ENCODE measurements around the gene RRP1B.

RRP1B gene

GRCh38 chr21:43644071-43644470 is 15.3 kb upstream of the RRP1B start:
- Histone ChIP-seq H2AK5ac (ENCODE audit: low read length) (no peak overlapping the region), H2BK120ac (ENCODE audit: low read depth, low read length) (no peak overlapping the region), H3K27ac (ENCODE audit: low read depth, low read length) (no peak overlapping the region), H4K5ac (ENCODE audit: low read length) (no peak overlapping the region), H3K36me3 (ENCODE audit: control insufficient read depth, insufficient read depth, low read length) (no peaks in the 10 kb centered on the region), H3K79me2 (ENCODE audit: control insufficient read depth, insufficient read depth, low read length) (no peaks in the 10 kb centered on the region), H3K4me2 (ENCODE audit: low read length) (no peak overlapping the region), H3K79me1 (ENCODE audit: low read length) (no peaks in the 10 kb centered on the region), H3K27me3 (ENCODE audit: insufficient read depth, low read length, poor library complexity) (no peaks in the 10 kb centered on the region), H3K4ac (ENCODE audit: low read depth, low read length) (no peak overlapping the region), H4K8ac (ENCODE audit: low read depth, low read length) (no peak overlapping the region), H2BK15ac (replicated peaks; ENCODE audit: low read depth) (no peak overlapping the region), H3K9ac (ENCODE audit: low read length) (no peak overlapping the region), H3K18ac (ENCODE audit: low read length) (no peak overlapping the region), H3K56ac (ENCODE audit: low read length) (no peak overlapping the region), H3K4me3 (ENCODE audit: low read length) (no peak overlapping the region), H3K23ac (ENCODE audit: low read length) (no peak overlapping the region), H3K4me1 (ENCODE audit: control insufficient read depth, low read depth, low read length) (no peaks in the 10 kb centered on the region), H2BK5ac (ENCODE audit: low read length) (no peak overlapping the region)
- DNase-seq = no peak
- no CpG with 5 or more reads among the region's 4 CpGs for WGBS (ENCODE audit: extremely low coverage, insufficient coverage, low lambda C conversion rate)

- H3K4ac ChIP-seq (ENCODE audit: low read depth, low read length) = peak overlapping the region; percentile 36
- H3K27me3 ChIP-seq (ENCODE audit: insufficient read depth, low read length, poor library complexity) = no peaks in the 10 kb centered on the region
- H2BK120ac ChIP-seq (ENCODE audit: low read depth, low read length) = no peak overlapping the region
- no peak overlapping the region for H2AK5ac ChIP-seq (ENCODE audit: low read length)
- H3K4me2 ChIP-seq (ENCODE audit: low read length) = no peak overlapping the region
- no peaks in the 10 kb centered on the region for H3K36me3 ChIP-seq (ENCODE audit: control insufficient read depth, insufficient read depth, low read length)
- no peak for DNase-seq
- no peaks in the 10 kb centered on the region for H3K79me1 ChIP-seq (ENCODE audit: low read length)
- no peak overlapping the region for H3K56ac ChIP-seq (ENCODE audit: low read length)
- 100% methylated on average over 1 of the region's 6 CpGs for WGBS (ENCODE audit: extremely low coverage, insufficient coverage, low lambda C conversion rate)
- no peaks in the 10 kb centered on the region for H3K79me2 ChIP-seq (ENCODE audit: control insufficient read depth, insufficient read depth, low read length)
- no peaks in the 10 kb centered on the region for H3K4me1 ChIP-seq (ENCODE audit: control insufficient read depth, low read depth, low read length)
- H2BK15ac ChIP-seq (replicated peaks; ENCODE audit: low read depth) = no peak overlapping the region
- no peak overlapping the region for H3K23ac ChIP-seq (ENCODE audit: low read length)
- H3K4me3 ChIP-seq (ENCODE audit: low read length) = no peak overlapping the region
- H3K9ac ChIP-seq (ENCODE audit: low read length) = no peak overlapping the region
- no peak overlapping the region for H4K5ac ChIP-seq (ENCODE audit: low read length)
- H2BK5ac ChIP-seq (ENCODE audit: low read length) = no peak overlapping the region
- no peak overlapping the region for H3K27ac ChIP-seq (ENCODE audit: low read depth, low read length)
- H4K8ac ChIP-seq (ENCODE audit: low read depth, low read length) = no peak overlapping the region
- H3K18ac ChIP-seq (ENCODE audit: low read length) = no peak overlapping the region
These were observed 14.8 kb upstream of the RRP1B start for GRCh38 chr21:43644609-43645008.

GRCh38 chr21:43645136-43645891 is 14.0 kb upstream of the RRP1B start:
- H3K27me3 ChIP-seq (ENCODE audit: insufficient read depth, low read length, poor library complexity) = no peaks in the 10 kb centered on the region
- H2BK120ac ChIP-seq (ENCODE audit: low read depth, low read length) = no peak overlapping the region
- H3K18ac ChIP-seq (ENCODE audit: low read length) = no peak overlapping the region
- WGBS (ENCODE audit: extremely low coverage, insufficient coverage, low lambda C conversion rate) = no CpG with 5 or more reads among the region's 12 CpGs
- H4K8ac ChIP-seq (ENCODE audit: low read depth, low read length) = no peak overlapping the region
- no peak overlapping the region for H3K4ac ChIP-seq (ENCODE audit: low read depth, low read length)
- no peak overlapping the region for H3K27ac ChIP-seq (ENCODE audit: low read depth, low read length)
- no peak overlapping the region for H3K4me2 ChIP-seq (ENCODE audit: low read length)
- H4K5ac ChIP-seq (ENCODE audit: low read length) = no peak overlapping the region
- H3K4me3 ChIP-seq (ENCODE audit: low read length) = no peak overlapping the region
- H3K79me2 ChIP-seq (ENCODE audit: control insufficient read depth, insufficient read depth, low read length) = no peaks in the 10 kb centered on the region
- no peaks in the 10 kb centered on the region for H3K36me3 ChIP-seq (ENCODE audit: control insufficient read depth, insufficient read depth, low read length)
- H3K23ac ChIP-seq (ENCODE audit: low read length) = no peak overlapping the region
- no peaks in the 10 kb centered on the region for H3K4me1 ChIP-seq (ENCODE audit: control insufficient read depth, low read depth, low read length)
- no peak overlapping the region for H2BK15ac ChIP-seq (replicated peaks; ENCODE audit: low read depth)
- H3K9ac ChIP-seq (ENCODE audit: low read length) = no peak overlapping the region
- no peak overlapping the region for H2BK5ac ChIP-seq (ENCODE audit: low read length)
- H2AK5ac ChIP-seq (ENCODE audit: low read length) = no peak overlapping the region
- no peak overlapping the region for H3K56ac ChIP-seq (ENCODE audit: low read length)
- DNase-seq = peak; percentile 84
- H3K79me1 ChIP-seq (ENCODE audit: low read length) = no peaks in the 10 kb centered on the region

GRCh38 chr21:43645976-43646375 is 13.4 kb upstream of the RRP1B start:
- H3K4me1 ChIP-seq (ENCODE audit: control insufficient read depth, low read depth, low read length) = no peaks in the 10 kb centered on the region
- H2BK15ac ChIP-seq (replicated peaks; ENCODE audit: low read depth) = no peak overlapping the region
- no peak overlapping the region for H4K5ac ChIP-seq (ENCODE audit: low read length)
- no CpG with 5 or more reads among the region's 4 CpGs for WGBS (ENCODE audit: extremely low coverage, insufficient coverage, low lambda C conversion rate)
- H3K79me2 ChIP-seq (ENCODE audit: control insufficient read depth, insufficient read depth, low read length) = no peaks in the 10 kb centered on the region
- peak overlapping the region; percentile 38 for H2BK120ac ChIP-seq (ENCODE audit: low read depth, low read length)
- H3K4me2 ChIP-seq (ENCODE audit: low read length) = no peak overlapping the region
- no peak overlapping the region for H3K18ac ChIP-seq (ENCODE audit: low read length)
- H3K36me3 ChIP-seq (ENCODE audit: control insufficient read depth, insufficient read depth, low read length) = no peaks in the 10 kb centered on the region
- H3K4ac ChIP-seq (ENCODE audit: low read depth, low read length) = no peak overlapping the region
- H3K9ac ChIP-seq (ENCODE audit: low read length) = no peak overlapping the region
- DNase-seq = no peak
- H2AK5ac ChIP-seq (ENCODE audit: low read length) = no peak overlapping the region
- no peaks in the 10 kb centered on the region for H3K79me1 ChIP-seq (ENCODE audit: low read length)
- no peaks in the 10 kb centered on the region for H3K27me3 ChIP-seq (ENCODE audit: insufficient read depth, low read length, poor library complexity)
- no peak overlapping the region for H2BK5ac ChIP-seq (ENCODE audit: low read length)
- H3K4me3 ChIP-seq (ENCODE audit: low read length) = no peak overlapping the region
- no peak overlapping the region for H4K8ac ChIP-seq (ENCODE audit: low read depth, low read length)
- no peak overlapping the region for H3K56ac ChIP-seq (ENCODE audit: low read length)
- no peak overlapping the region for H3K23ac ChIP-seq (ENCODE audit: low read length)
- no peak overlapping the region for H3K27ac ChIP-seq (ENCODE audit: low read depth, low read length)

- Histone ChIP-seq H2BK120ac (ENCODE audit: low read depth, low read length) (no peak overlapping the region), H3K18ac (ENCODE audit: low read length) (no peak overlapping the region), H3K56ac (ENCODE audit: low read length) (no peak overlapping the region), H3K79me2 (ENCODE audit: control insufficient read depth, insufficient read depth, low read length) (no peaks in the 10 kb centered on the region), H3K4me1 (ENCODE audit: control insufficient read depth, low read depth, low read length) (no peaks in the 10 kb centered on the region), H2AK5ac (ENCODE audit: low read length) (no peak overlapping the region), H3K27ac (ENCODE audit: low read depth, low read length) (no peak overlapping the region), H3K4me3 (ENCODE audit: low read length) (no peak overlapping the region), H3K23ac (ENCODE audit: low read length) (no peak overlapping the region), H3K36me3 (ENCODE audit: control insufficient read depth, insufficient read depth, low read length) (no peaks in the 10 kb centered on the region), H4K5ac (ENCODE audit: low read length) (no peak overlapping the region), H3K4ac (ENCODE audit: low read depth, low read length) (no peak overlapping the region), H3K4me2 (ENCODE audit: low read length) (no peak overlapping the region), H3K79me1 (ENCODE audit: low read length) (no peaks in the 10 kb centered on the region), H2BK5ac (ENCODE audit: low read length) (no peak overlapping the region), H3K9ac (ENCODE audit: low read length) (no peak overlapping the region), H3K27me3 (ENCODE audit: insufficient read depth, low read length, poor library complexity) (no peaks in the 10 kb centered on the region), H4K8ac (ENCODE audit: low read depth, low read length) (no peak overlapping the region), H2BK15ac (replicated peaks; ENCODE audit: low read depth) (no peak overlapping the region)
- peak; percentile 94 for DNase-seq
- no CpG with 5 or more reads among the region's 7 CpGs for WGBS (ENCODE audit: extremely low coverage, insufficient coverage, low lambda C conversion rate)
These were observed 12.7 kb upstream of the RRP1B start for GRCh38 chr21:43646550-43647260.

All from mesendoderm (in vitro differentiated cells).